ENCODE data around the gene TPGS2. TPM values are rescaled to one million over a fixed set of nuclear protein-coding genes. Genes with fewer than 3 reads are reported as not detected.

TPGS2 gene
- total RNA-seq, 2 donors from 2014 or later, result 128 to 157 TPM

GRCh38 chr18:36862182-36862581, 33.4 kb upstream of the TPGS2 start:
- no peak for DNase-seq (ENCODE audit: low spot score)
- 95% methylated on average over 1 of the region's 1 CpG for WGBS
- TF ChIP-seq CTCF (IDR thresholded peaks at IDR 0.05) (no peak), POLR2A (IDR thresholded peaks at IDR 0.05) (no peak), POLR2AphosphoS5 (IDR thresholded peaks at IDR 0.05) (no peak)
- no peak overlapping the region for H3K27ac ChIP-seq
- no peaks in the 10 kb centered on the region for H3K4me1 ChIP-seq (replicated peaks)
- intact Hi-C loops (cut with DNase I), result no loop called here
- H3K9me3 ChIP-seq, result no peaks in the 10 kb centered on the region
- no peaks in the 10 kb centered on the region for H3K36me3 ChIP-seq
- H3K4me3 ChIP-seq, result no peak overlapping the region
- H3K27me3 ChIP-seq (replicated peaks; ENCODE audit: insufficient read depth), result no peaks in the 10 kb centered on the region

DNA sequence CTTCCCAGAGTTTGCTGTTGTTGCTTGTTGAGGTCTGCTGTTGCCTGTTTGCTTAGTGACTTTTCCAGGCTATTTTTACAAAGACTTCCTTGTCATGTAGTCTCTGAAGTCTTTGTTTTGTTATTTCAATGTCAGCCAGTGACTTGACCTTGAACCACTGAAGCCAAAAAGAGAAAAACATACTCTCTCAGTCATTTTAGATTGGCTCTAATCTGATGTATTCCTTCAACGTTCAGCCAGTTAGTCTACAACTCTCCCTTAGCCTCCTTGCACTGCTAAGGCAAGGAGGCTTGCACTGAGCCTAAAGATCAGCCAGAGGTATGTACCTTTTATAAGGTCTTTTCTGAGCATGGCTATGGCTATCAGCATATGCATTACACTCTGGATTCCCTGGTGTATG, 28.0 kb upstream of the TPGS2 start:
- Histone ChIP-seq H3K4me3 (no peak overlapping the region), H3K4me1 (replicated peaks) (no peaks in the 10 kb centered on the region), H3K9me3 (no peaks in the 10 kb centered on the region), H3K36me3 (no peaks in the 10 kb centered on the region), H3K27me3 (replicated peaks; ENCODE audit: insufficient read depth) (no peaks in the 10 kb centered on the region), H3K27ac (no peak overlapping the region)
- 52% methylated on average over 1 of the region's 1 CpG for WGBS
- DNase-seq (ENCODE audit: low spot score), result no peak
- intact Hi-C loops (cut with DNase I), result no loop called here
- TF ChIP-seq CTCF (IDR thresholded peaks at IDR 0.05), result no peak
- TF ChIP-seq POLR2AphosphoS5 (IDR thresholded peaks at IDR 0.05), result no peak
- no peak for TF ChIP-seq POLR2A (IDR thresholded peaks at IDR 0.05)

GRCh38 chr18:36851202-36851590, 22.4 kb upstream of the TPGS2 start:
- intact Hi-C loops (cut with DNase I), result no loop called here
- Histone ChIP-seq H3K27ac (no peak overlapping the region), H3K27me3 (replicated peaks; ENCODE audit: insufficient read depth) (no peaks in the 10 kb centered on the region), H3K4me1 (replicated peaks) (no peaks in the 10 kb centered on the region), H3K9me3 (no peaks in the 10 kb centered on the region), H3K4me3 (no peak overlapping the region), H3K36me3 (no peaks in the 10 kb centered on the region)
- no peak for DNase-seq (ENCODE audit: low spot score)
- WGBS, result 90% methylated on average over 2 of the region's 2 CpGs
- TF ChIP-seq CTCF (IDR thresholded peaks at IDR 0.05) (no peak), POLR2AphosphoS5 (IDR thresholded peaks at IDR 0.05) (no peak), POLR2A (IDR thresholded peaks at IDR 0.05) (no peak)

DNA sequence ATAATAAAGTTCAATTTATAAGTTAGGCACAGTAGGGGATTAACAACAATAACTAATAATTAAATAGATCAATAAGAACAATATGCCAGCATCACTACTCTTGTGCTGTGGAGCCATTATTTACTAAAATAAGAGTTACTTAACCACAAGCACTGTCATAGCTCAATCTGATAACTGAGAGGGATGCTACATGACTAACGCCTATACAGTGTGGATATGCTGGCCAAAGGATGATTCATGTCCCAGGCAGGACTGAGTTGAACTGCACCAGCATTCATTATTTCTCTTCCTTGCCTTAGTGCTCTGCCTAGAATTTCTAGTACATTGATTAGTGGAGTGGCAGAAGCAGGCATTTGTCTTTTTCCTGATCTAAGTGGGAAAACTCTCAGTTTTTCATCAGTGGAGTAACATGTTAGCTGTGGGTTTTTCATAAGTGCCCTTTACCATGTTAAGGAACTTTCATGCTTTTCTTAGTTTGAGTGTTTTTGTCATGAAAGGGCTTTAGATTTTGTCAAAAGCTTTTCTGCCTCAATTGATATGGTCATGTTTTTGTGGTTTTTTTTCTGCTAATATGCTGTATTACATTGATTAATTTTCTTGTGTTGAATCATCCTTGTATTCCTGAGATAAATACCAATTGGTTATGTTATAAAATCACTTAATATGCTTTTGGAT, 21.9 kb upstream of the TPGS2 start:
- H3K36me3 ChIP-seq, result no peaks in the 10 kb centered on the region
- DNase-seq (ENCODE audit: low spot score), result no peak
- H3K4me3 ChIP-seq, result no peak overlapping the region
- H3K9me3 ChIP-seq, result no peaks in the 10 kb centered on the region
- TF ChIP-seq CTCF (IDR thresholded peaks at IDR 0.05), result no peak
- no peak for TF ChIP-seq POLR2AphosphoS5 (IDR thresholded peaks at IDR 0.05)
- no peak for TF ChIP-seq POLR2A (IDR thresholded peaks at IDR 0.05)
- no peaks in the 10 kb centered on the region for H3K27me3 ChIP-seq (replicated peaks; ENCODE audit: insufficient read depth)
- no peaks in the 10 kb centered on the region for H3K4me1 ChIP-seq (replicated peaks)
- H3K27ac ChIP-seq, result no peak overlapping the region
- intact Hi-C loops (cut with DNase I), result no loop called here
- WGBS, result 83% methylated on average over 1 of the region's 1 CpG

- WGBS, result 48% methylated on average over 2 of the region's 2 CpGs
- Histone ChIP-seq H3K27ac (no peak overlapping the region), H3K4me3 (no peak overlapping the region), H3K9me3 (no peaks in the 10 kb centered on the region), H3K27me3 (replicated peaks; ENCODE audit: insufficient read depth) (no peaks in the 10 kb centered on the region), H3K4me1 (replicated peaks) (no peaks in the 10 kb centered on the region), H3K36me3 (no peaks in the 10 kb centered on the region)
- DNase-seq (ENCODE audit: low spot score), result no peak
- TF ChIP-seq POLR2A (IDR thresholded peaks at IDR 0.05) (no peak), POLR2AphosphoS5 (IDR thresholded peaks at IDR 0.05) (no peak), CTCF (IDR thresholded peaks at IDR 0.05) (no peak)
- intact Hi-C loops (cut with DNase I), result no loop called here
Observed at GRCh38 chr18:36849288-36850006, 20.6 kb upstream of the TPGS2 start.
